Measurements from ENCODE around the gene QSOX1.

QSOX1 gene

DNA sequence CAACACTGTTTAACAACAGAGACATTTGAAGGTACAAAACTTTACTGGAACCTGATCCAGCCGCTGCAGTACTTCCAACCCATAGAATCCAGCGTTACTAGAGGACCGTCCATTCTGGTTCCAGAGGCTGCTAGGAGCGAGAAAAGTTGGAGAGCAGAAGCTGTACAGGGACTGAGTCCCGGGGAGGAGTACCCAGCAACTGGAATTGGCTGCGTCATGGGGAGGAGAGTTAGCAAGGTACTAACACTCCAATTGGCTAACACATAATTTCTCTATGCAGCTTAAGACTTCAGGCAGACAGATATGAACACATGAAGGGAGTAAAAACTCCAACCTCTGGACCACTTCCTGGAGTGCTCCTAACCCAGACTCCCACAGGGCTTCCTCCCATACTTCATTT is 2.1 kb upstream of the QSOX1 start:
- no peak for DNase-seq

- DNase-seq: no peak
Observed at GRCh38 chr1:180153032-180153431, 1.6 kb upstream of the QSOX1 start.

DNA sequence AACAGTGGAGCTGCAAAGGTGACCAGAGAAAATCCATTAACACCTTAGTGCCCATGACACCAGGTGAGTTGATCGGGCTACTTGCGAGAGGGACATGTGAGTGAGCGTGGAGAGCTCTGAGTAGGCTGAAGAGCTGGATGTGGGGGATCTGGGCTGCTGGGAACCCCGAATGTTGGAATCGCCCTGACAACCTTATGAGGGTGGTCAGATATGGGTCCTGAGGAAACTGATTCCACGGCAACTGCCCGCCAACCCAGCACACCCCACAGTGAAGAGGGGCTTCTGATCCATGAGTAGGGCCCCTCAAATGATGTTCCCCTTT is 705 bp upstream of the QSOX1 start:
- DNase-seq: no peak

- no peak for DNase-seq
Observed at GRCh38 chr1:180155182-180155682, 563 bp downstream of the QSOX1 start.

GRCh38 chr1:180156201-180156600 is 1.5 kb downstream of the QSOX1 start:
- DNase-seq: no peak

DNA sequence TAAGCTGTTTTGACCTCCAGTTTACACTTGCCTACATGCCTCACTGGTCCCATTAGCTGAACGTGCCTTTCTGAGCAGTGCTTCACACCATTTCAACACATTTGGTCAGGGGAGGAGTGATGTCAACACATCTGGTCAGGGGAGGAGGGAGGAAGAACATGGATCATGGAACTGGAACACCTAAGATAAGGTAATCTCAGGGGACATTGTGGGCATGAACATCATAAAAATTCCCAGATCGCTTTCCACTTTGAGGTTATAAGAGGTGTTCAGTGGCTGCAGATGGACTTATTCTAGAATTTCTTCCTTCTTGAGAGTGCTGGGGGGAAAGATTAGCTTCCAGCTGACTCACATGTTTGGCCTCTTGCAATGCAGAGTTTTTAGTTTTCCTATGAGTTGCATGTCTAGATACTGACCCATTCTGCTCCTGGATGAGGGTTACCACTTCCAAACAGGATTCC is 2.0 kb downstream of the QSOX1 start:
- no peak for DNase-seq

GRCh38 chr1:180157108-180157507 is 2.4 kb downstream of the QSOX1 start:
- DNase-seq: no peak

- no peak for DNase-seq
Observed at GRCh38 chr1:180157576-180158057, 2.9 kb downstream of the QSOX1 start.

DNA sequence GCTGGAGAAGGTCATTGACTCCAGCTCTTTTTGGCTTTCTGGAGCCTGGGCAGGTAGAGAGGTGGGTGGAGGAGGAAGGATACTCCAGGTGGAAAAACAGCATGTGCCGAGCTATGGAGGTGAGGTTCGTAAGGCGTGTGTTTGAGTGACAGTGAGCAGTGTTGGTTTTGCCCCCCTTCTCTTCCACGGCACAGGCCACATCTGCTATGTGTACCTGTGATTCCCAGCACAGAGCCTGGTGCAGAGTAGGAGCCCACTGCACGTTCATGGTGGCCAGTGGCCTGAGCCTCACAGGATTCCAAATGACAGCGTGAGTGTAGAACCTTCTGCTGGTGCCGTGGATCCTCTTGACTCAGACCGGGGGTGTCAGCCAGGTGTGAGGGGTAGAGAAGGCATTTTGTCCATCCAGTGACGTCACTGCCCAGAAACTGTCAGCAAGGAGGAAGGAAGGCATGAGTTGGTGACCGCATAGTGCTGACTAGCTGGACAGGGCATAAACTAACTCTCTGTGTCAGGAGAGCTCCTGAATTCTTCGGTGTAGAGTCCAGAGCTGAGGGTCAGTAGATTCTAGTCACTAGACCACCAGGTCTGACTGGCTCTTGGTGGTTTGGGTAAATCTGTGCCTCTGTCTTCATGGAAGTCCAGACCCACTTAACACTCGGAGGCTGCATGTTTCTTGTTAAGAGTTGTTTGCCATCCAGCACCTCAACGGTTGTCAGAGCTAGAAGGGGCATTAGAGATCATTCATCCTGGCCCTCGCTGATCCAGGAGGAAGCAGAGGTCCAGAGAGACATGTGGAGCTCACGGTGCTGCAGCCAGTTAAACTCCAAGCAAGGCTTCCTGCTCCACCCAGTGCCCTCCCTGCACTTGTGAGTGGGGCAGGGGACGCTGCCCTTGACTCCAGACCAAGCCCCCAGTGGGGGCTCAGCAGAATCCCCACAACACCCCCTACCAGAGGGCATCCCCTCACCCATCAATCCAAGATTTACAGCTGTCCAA is 3.8 kb downstream of the QSOX1 start:
- DNase-seq: no peak

DNA sequence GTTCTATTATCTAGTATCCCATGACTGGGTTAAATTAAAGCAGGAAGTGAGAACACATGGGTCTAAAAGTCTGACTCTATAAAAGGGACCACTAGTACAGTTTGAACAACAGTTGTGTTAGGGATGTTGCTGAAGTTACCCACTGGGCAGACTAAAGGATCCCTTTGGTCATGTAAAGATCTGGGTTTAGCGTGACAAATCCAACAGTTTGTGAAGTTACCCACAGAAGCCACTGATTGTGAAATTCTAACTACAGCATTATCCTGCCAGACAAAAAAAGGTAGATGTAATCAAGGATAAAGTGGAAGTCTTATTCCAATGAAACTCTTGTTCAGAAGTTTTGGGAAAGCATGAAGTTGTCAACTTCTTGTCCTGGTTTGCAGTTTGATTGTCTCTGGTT is 5.7 kb downstream of the QSOX1 start:
- no peak for DNase-seq

DNA sequence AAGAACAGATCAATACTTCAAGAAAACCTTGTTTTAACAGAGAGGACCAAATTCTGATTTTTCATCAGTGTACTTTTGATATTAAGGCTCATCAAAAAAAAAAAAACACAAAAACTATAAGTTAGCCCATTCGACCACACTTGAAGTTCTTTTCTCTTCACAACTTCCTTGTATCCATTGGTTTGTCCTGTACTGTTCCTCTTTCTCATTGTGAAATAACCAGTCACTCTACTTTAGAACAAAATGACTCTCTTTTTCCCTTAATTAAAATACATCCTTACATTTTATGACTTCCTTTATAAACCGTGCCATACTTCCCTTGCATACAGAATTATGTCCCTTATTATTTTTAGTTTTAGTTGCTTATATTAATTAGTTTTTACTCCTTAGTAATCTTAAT is 8.4 kb downstream of the QSOX1 start:
- DNase-seq: no peak

DNA sequence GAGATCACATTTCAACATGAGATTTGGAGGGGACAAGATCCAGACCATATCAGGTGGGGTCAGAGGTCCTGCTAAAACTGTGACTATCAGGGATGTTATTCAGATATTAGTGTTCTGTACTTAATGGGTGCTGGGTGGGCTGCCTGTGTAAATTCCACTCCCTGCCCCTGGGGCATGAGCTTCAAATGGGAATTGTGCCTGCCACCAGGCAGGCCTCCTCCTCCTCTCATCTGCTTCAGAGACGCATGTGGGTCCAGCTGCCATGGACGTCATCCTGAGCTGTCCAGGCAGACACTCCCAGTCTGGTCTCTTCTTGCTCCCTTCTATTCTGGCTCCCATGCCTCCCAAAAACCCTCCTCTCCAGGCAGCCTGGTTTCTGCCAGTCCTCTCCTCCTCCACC is 10.4 kb downstream of the QSOX1 start:
- DNase-seq: no peak

DNA sequence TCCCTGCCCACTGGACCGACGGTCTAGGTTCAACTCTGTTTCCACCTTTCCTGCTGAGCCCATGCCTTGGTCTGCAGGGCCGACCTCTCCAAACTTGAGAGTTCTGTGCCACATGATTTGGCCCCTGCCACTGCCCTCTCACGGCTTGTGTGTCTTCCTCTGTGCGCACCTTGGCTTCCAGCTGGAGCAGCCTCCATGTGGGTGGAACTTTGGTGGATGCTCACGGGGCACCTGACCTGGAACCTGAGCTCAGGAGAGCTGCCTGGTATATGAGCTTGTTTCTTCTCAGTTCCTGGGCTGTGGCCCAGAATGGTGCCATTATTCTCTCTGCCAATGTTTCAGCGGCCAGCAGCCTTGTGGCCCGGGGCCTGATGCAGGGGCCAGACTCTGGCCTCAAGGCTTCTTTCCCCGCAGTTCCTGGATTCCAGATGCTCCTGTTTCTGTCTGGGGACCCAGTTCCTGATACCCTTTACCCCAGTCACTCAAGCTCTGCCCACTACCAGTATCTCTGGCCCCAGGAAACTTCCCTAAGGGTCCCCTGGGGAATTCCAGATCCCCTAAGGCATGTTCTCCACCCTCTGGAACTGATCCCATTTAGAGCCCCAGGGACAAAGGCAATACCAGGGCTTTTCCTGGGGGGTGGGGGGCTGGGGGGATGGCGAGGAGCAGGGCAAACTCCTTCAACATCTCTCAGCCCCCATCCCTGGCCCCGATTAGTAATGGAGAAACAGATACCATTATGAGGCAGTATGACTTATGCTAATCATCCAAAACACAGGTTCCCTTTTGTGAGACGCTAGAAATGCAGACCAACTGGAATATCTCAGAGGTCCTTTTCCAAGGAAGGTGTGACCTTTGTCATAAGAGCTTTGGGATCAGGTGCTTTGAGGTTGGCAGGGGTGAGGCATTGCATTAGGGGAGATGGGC is 11.1 kb downstream of the QSOX1 start:
- no peak for DNase-seq

DNA sequence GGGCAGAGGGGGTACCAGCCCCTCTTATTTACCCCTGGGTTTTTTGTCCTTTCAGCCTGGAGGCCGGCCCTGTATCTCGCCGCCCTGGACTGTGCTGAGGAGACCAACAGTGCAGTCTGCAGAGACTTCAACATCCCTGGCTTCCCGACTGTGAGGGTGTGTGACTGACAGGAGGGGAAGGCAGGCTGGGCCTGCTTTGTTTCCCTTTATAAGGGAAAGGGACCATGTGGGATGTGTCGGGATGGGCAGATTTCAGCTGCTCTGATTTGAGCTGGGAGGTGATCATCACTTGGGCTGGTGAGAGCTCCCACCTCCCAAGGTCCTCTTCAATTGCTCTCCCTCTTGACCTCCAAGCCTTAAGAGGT is 11.7 kb downstream of the QSOX1 start:
- DNase-seq: no peak

- DNase-seq: no peak
Observed at GRCh38 chr1:180167021-180167701, 12.5 kb downstream of the QSOX1 start.

DNA sequence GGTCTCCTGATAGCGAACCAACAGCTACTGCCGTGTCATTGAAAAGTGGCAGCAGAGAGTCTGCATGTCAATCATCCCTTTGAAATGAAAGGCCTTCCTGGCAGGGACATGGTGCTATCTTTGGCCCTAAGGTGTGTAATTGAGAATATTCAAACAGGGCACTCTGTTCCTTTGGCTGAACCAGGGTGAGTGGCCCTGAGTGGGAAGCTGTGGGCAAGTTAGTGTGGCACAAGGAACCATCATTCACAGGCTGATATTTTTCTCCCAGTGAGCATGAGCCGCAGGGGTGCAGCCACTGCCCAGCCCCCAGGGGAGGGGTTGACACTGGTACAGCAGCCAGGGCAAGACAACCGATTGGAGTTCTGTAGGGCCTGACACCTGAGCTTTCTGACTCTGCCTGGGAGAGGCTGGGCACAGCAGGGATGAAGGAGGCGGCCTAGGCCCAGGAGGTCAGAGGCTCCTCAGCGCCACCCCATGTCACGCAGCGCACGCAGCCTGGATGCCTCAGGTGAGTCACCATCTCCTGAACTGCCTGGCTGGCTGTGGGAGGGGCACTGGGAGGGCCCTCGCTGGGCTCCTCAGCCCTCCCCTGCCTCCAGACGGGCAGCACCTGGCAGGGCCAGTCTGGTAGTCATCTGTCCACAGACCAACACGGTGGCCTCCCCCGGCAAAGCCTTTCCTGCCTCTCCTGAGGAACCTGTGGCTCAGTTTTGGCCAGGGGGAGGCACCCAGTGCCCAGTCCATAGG is 13.2 kb downstream of the QSOX1 start:
- DNase-seq: no peak

GRCh38 chr1:180168786-180169639 is 14.3 kb downstream of the QSOX1 start:
- DNase-seq: no peak

DNA sequence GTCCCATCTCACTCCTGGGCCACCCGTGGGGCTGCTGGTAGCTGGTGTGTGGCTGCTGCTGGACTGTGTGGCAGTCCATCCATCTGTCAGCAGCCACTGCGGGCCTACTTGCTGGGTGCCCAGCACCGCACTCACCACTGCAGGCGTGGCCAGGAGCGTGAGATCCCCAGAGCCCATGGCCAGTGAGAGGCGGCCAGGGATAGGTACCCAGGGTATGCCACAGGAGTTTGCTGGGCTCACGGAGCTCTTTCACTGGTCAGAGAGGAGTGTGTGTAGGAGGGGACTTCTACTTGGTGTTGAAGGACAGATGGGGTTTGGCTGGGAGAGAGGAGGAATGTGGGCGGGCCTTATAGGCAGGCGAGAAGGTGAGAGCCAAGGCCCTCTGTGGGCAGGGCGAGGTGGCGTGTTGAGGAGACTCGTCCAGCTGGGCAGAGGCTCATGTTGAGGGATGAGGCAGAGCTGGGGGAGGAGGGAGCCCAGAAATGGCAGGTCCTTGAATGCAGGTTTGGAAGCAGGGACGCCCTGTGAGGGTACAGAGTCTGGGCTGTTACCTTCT is 15.0 kb downstream of the QSOX1 start:
- no peak for DNase-seq

GRCh38 chr1:180170546-180171151 is 16.0 kb downstream of the QSOX1 start:
- no peak for DNase-seq

DNA sequence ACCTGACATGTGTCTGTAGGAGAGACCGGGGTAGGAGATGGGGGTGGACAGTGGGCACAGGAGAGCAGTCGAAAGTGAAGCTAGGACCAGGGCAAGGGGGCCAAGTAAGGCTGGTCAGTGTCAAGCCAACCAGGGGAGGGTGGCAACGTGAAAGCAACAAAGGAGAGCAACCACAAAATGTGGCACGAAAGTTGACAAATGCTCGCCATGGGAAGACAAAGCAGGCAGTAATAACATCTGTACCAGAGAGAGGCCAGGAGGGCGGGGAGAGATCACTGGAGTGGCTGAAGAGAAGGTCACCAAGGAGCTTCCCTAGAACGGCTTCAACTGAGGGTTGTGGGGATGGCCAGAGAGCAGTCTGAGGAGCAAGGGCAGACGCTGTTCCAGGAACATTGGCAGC is 17.0 kb downstream of the QSOX1 start:
- no peak for DNase-seq
